ENCODE measurements around the gene PECR.
A peak's percentile ranks its signal among the peaks of the same experiment; 100 is the strongest.

Gene PECR

DNA sequence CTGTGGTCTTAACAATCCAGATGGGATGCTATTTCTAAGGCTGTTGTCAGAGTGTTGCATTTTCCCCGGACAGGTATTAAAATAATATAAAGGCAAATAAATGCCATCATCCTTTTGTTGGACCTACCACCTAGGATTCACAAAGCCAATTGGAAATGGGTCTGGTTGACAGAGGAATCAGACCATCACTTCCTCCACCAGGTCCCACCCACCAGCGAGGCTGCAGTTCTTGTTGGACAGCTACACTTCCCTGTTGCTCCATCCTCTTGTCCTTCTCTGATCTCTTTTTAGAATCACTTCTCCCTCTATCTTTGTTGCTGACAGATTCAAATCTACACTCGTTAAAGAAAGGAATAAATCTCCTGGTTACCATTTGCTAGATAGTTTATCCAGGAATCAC, 1.2 kb upstream of the PECR start:
- Histone ChIP-seq H3K4me1 (ENCODE audit: control insufficient read depth, insufficient read depth, low read length) (peaks cover 3% of the 10 kb centered on the region), H3K27ac (ENCODE audit: extremely low read depth, low read depth, low read length) (no peak overlapping the region), H3K9me3 (ENCODE audit: control insufficient read depth, insufficient read depth, low read depth, low read length) (no peaks in the 10 kb centered on the region), H3K4me3 (ENCODE audit: low read depth, low read length) (no peak overlapping the region), H3K36me3 (ENCODE audit: control insufficient read depth in 2 of 2, insufficient read depth in 1 of 2, low read length in 2 of 2) (no peaks in the 10 kb centered on the region; a peak in 1 of 3 replicates)
- ChIA-PET CTCF (no interaction called here), POLR2A (no interaction called here)
- TF ChIP-seq ZNF121 (tag by site-specific recombination; IDR thresholded peaks at IDR 0.05), result no peak
- TF ChIP-seq, protein P1, sequence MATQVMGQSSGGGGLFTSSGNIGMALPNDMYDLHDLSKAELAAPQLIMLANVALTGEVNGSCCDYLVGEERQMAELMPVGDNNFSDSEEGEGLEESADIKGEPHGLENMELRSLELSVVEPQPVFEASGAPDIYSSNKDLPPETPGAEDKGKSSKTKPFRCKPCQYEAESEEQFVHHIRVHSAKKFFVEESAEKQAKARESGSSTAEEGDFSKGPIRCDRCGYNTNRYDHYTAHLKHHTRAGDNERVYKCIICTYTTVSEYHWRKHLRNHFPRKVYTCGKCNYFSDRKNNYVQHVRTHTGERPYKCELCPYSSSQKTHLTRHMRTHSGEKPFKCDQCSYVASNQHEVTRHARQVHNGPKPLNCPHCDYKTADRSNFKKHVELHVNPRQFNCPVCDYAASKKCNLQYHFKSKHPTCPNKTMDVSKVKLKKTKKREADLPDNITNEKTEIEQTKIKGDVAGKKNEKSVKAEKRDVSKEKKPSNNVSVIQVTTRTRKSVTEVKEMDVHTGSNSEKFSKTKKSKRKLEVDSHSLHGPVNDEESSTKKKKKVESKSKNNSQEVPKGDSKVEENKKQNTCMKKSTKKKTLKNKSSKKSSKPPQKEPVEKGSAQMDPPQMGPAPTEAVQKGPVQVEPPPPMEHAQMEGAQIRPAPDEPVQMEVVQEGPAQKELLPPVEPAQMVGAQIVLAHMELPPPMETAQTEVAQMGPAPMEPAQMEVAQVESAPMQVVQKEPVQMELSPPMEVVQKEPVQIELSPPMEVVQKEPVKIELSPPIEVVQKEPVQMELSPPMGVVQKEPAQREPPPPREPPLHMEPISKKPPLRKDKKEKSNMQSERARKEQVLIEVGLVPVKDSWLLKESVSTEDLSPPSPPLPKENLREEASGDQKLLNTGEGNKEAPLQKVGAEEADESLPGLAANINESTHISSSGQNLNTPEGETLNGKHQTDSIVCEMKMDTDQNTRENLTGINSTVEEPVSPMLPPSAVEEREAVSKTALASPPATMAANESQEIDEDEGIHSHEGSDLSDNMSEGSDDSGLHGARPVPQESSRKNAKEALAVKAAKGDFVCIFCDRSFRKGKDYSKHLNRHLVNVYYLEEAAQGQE (tag by site-specific recombination; IDR thresholded peaks at IDR 0.05), result peak; percentile 64; the same call in 1 of the 2 replicates

- peak overlapping the region; percentile 80 for H3K4me3 ChIP-seq (ENCODE audit: low read depth, low read length)
- CTCF ChIA-PET, result interaction anchor here (0.6 to 1.2 kb wide), 4 partner anchors 11 to 50 kb away, joined by 3 to 4 read pairs (median 4); no protein-coding TSS in a partner anchor
- H3K4me1 ChIP-seq (ENCODE audit: control insufficient read depth, insufficient read depth, low read length), result peaks cover 3% of the 10 kb centered on the region
- H3K36me3 ChIP-seq (ENCODE audit: control insufficient read depth in 2 of 2, insufficient read depth in 1 of 2, low read length in 2 of 2), result no peaks in the 10 kb centered on the region; a peak in 1 of 3 replicates
- POLR2A ChIA-PET, result interaction anchor here (0.9 to 1.6 kb wide), 5 partner anchors 28 to 70 kb away, joined by 3 to 18 read pairs (median 4); partner anchors contain the start of gene XRCC5
- no peak overlapping the region for H3K27ac ChIP-seq (ENCODE audit: extremely low read depth, low read depth, low read length)
- H3K9me3 ChIP-seq (ENCODE audit: control insufficient read depth, insufficient read depth, low read depth, low read length), result no peaks in the 10 kb centered on the region
- TF ChIP-seq PRDM1 (tag by site-specific recombination; IDR thresholded peaks at IDR 0.05) (peak; percentile 92), ZNF366 (tag by site-specific recombination; conservative IDR thresholded peaks at IDR 0.05) (peak; percentile 26; the same call in 1 of the 2 replicates), SETDB1 (IDR thresholded peaks at IDR 0.05; ENCODE audit: insufficient read length, low read length) (no peak), ZNF664 (tag by site-specific recombination; IDR thresholded peaks at IDR 0.05) (no peak), ZNF560 (tag by site-specific recombination; IDR thresholded peaks at IDR 0.05; ENCODE audit: borderline replicate concordance) (no peak)
Observed at GRCh38 chr2:216082117-216082711, 605 bp upstream of the PECR start.

DNA sequence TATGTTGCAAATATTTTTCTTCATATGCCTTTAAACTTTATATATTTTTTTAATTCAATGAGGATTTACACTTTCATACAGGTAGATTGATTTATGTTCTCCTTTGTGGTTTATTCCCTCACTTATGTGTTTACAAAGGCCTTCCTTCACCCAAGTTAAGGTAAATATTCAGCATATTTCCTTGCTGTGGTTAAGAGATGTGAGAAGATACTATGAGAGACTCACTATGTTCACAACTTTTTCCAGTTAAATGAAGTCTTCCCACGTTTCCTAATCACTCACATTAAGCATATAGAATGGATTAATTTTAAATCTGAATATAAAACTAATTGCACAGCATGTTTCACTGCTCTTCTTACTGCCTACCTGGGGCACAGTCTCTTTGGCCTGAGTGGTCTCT, 597 bp downstream of the PECR start:
- ChIA-PET CTCF (interaction anchor here (1.2 kb wide), 1 partner anchor 33 kb away, joined by 4 read pairs; no protein-coding TSS in a partner anchor), POLR2A (interaction anchor here (0.6 to 1.6 kb wide), 6 partner anchors 20 to 69 kb away, joined by 3 to 18 read pairs (median 6); partner anchors contain the start of gene XRCC5)
- Histone ChIP-seq H3K36me3 (ENCODE audit: control insufficient read depth in 2 of 2, insufficient read depth in 1 of 2, low read length in 2 of 2) (no peaks in the 10 kb centered on the region; a peak in 1 of 3 replicates), H3K9me3 (ENCODE audit: control insufficient read depth, insufficient read depth, low read depth, low read length) (no peaks in the 10 kb centered on the region), H3K4me3 (ENCODE audit: low read depth, low read length) (peak overlapping the region; percentile 80), H3K27ac (ENCODE audit: extremely low read depth, low read depth, low read length) (peak overlapping the region; percentile 48; the same call in 1 of the 2 replicates), H3K4me1 (ENCODE audit: control insufficient read depth, insufficient read depth, low read length) (peaks cover 3% of the 10 kb centered on the region)
- TF ChIP-seq ZNF677 (tag by site-specific recombination; IDR thresholded peaks at IDR 0.05), result no peak
- no peak for TF ChIP-seq ZFP41 (tag by site-specific recombination; IDR thresholded peaks at IDR 0.05; ENCODE audit: borderline replicate concordance)
- no peak for TF ChIP-seq SP2 (tag by site-specific recombination; IDR thresholded peaks at IDR 0.05)
- no peak for TF ChIP-seq ZNF221 (tag by site-specific recombination; IDR thresholded peaks at IDR 0.05; ENCODE audit: borderline replicate concordance)
- no peak for TF ChIP-seq ZBTB17 (tag by site-specific recombination; IDR thresholded peaks at IDR 0.05)
- TF ChIP-seq ZNF692 (tag by site-specific recombination; IDR thresholded peaks at IDR 0.05), result no peak
- no peak for TF ChIP-seq ZNF670 (tag by site-specific recombination; IDR thresholded peaks at IDR 0.05; ENCODE audit: low read depth)
- TF ChIP-seq MEIS1 (CRISPR knock-in tag; IDR thresholded peaks at IDR 0.05; ENCODE audit: borderline replicate concordance), result no peak
- TF ChIP-seq, protein P2, sequence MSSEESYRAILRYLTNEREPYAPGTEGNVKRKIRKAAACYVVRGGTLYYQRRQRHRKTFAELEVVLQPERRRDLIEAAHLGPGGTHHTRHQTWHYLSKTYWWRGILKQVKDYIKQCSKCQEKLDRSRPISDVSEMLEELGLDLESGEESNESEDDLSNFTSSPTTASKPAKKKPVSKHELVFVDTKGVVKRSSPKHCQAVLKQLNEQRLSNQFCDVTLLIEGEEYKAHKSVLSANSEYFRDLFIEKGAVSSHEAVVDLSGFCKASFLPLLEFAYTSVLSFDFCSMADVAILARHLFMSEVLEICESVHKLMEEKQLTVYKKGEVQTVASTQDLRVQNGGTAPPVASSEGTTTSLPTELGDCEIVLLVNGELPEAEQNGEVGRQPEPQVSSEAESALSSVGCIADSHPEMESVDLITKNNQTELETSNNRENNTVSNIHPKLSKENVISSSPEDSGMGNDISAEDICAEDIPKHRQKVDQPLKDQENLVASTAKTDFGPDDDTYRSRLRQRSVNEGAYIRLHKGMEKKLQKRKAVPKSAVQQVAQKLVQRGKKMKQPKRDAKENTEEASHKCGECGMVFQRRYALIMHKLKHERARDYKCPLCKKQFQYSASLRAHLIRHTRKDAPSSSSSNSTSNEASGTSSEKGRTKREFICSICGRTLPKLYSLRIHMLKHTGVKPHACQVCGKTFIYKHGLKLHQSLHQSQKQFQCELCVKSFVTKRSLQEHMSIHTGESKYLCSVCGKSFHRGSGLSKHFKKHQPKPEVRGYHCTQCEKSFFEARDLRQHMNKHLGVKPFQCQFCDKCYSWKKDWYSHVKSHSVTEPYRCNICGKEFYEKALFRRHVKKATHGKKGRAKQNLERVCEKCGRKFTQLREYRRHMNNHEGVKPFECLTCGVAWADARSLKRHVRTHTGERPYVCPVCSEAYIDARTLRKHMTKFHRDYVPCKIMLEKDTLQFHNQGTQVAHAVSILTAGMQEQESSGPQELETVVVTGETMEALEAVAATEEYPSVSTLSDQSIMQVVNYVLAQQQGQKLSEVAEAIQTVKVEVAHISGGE (tag by site-specific recombination; conservative IDR thresholded peaks at IDR 0.05; ENCODE audit: low read depth), result no peak
- no peak for TF ChIP-seq ATF2 (tag by site-specific recombination; IDR thresholded peaks at IDR 0.05; ENCODE audit: low read depth)
- no peak for TF ChIP-seq ZNF211 (tag by site-specific recombination; IDR thresholded peaks at IDR 0.05; ENCODE audit: low read depth)
